Measurements from ENCODE around the gene EEF1AKMT1.

GRCh38 chr13:20801707-20802106 lies 27.9 kb upstream of the EEF1AKMT1 start:
- TF ChIP-seq EZH2phosphoT487 (IDR thresholded peaks at IDR 0.05; ENCODE audit: low read depth) (no peak), CTCF (IDR thresholded peaks at IDR 0.05; ENCODE audit: low read depth, low read length) (no peak)

Data from OCI-LY3 (cell line).